MCF 10A (cell line): ENCODE measurements around the gene RAD51B. TPM values are rescaled to one million over a fixed set of nuclear protein-coding genes. Genes with fewer than 3 reads are reported as not detected.
"Not testable (repeated sequence)": the region's sequence is repeated elsewhere in the genome, so short reads cannot be mapped to it uniquely, and the experiment has no call there.

ENCODE experiments used
- BruUV-seq: library from RNA; stranded (reverse); fragments of 400-500 nt; replicated peaks from 2 replicates; lab custom pipeline; 2021; lab: Mats Ljungman, UMichigan
- CTCF ChIA-PET: fragments of 300-600 bp; sonication (Branson Sonifier 250); formaldehyde crosslinking; extraction: SDS; loops from one replicate; lab custom pipeline; 2021; ENCODE audit warnings: antibody characterized with exemption, inconsistent platforms; lab: Yijun Ruan, JAX
- POLR2A ChIA-PET: fragments of 300-600, 350-650 bp; sonication (Branson Sonifier 250); formaldehyde crosslinking; extraction: SDS; loops from one replicate; lab custom pipeline; 2020; ENCODE audit warnings: antibody characterized with exemption, inconsistent platforms; lab: Yijun Ruan, JAX
- DNase-seq: peaks from one replicate; pipeline ENCODE4 v3.0.0-alpha.2; 2018; ENCODE audit not compliant: unreplicated experiment
- H3K27ac Mint-ChIP-seq: one replicate; pipeline ENCODE4 v1.8.0; 2022; ENCODE audit warnings: mild to moderate bottlenecking, low read depth, mixed read lengths; ENCODE audit not compliant: unreplicated experiment
- H3K27me3 Mint-ChIP-seq: one replicate; pipeline ENCODE4 v1.8.0; 2022; ENCODE audit warnings: mixed read lengths; ENCODE audit not compliant: insufficient read depth, unreplicated experiment
- H3K36me3 Mint-ChIP-seq: one replicate; pipeline ENCODE4 v1.8.0; 2022; ENCODE audit warnings: mild to moderate bottlenecking, moderate library complexity, mixed read lengths; ENCODE audit not compliant: insufficient read depth, unreplicated experiment
- H3K4me1 Mint-ChIP-seq: one replicate; pipeline ENCODE4 v1.8.0; 2022; ENCODE audit warnings: mixed read lengths; ENCODE audit not compliant: insufficient read depth, unreplicated experiment
- H3K4me3 Mint-ChIP-seq: one replicate; pipeline ENCODE4 v1.8.0; 2022; ENCODE audit warnings: mild to moderate bottlenecking, moderate library complexity, mixed read lengths; ENCODE audit not compliant: unreplicated experiment
- H3K9me3 Mint-ChIP-seq: one replicate; pipeline ENCODE4 v1.8.0; 2022; ENCODE audit warnings: mixed read lengths; ENCODE audit not compliant: unreplicated experiment
- CTCF ChIP-seq: fragments of 200-600 bp; IDR thresholded peaks from one replicate; pipeline ENCODE4 v1.8.0; 2022; ENCODE audit warnings: antibody characterized with exemption, mild to moderate bottlenecking; ENCODE audit not compliant: unreplicated experiment
- intact Hi-C: fragments of 100-400 bp; cut with micrococcal nuclease; formaldehyde crosslinking; loops from 2 replicates; pipeline ENCODE4 v1.14.1; 2022
- total RNA-seq: library from RNA; stranded (reverse); gene quantifications from 2 replicates; pipeline ENCODE4 v1.2.3, GENCODE V29; 2022

The RAD51B gene
- total RNA-seq, 1 experiment from 2014 or later: 14.6 TPM

- H3K36me3 Mint-ChIP-seq: no peaks in the 10 kb centered on the region
- H3K27me3 Mint-ChIP-seq: no peaks in the 10 kb centered on the region
- H3K9me3 Mint-ChIP-seq: no peaks in the 10 kb centered on the region
- CTCF ChIA-PET: no interaction called here
- BruUV-seq: no TSS peak
- TF ChIP-seq CTCF: no peak
- no peak overlapping the region for H3K4me3 Mint-ChIP-seq
- H3K4me1 Mint-ChIP-seq: no peaks in the 10 kb centered on the region
- POLR2A ChIA-PET: interaction anchor here (0.6 to 1.6 kb wide), 2 partner anchors 12 to 15 kb away, joined by 3 to 6 read pairs; no protein-coding TSS in a partner anchor
- no peak overlapping the region for H3K27ac Mint-ChIP-seq
- intact Hi-C loops: no loop called here
- DNase-seq: no peak
Observed at GRCh38 chr14:67984274-67984673, 164.7 kb downstream of the RAD51B start.

- intact Hi-C loops: no loop called here
- Mint-ChIP-seq H3K36me3 (no peaks in the 10 kb centered on the region), H3K9me3 (no peaks in the 10 kb centered on the region), H3K4me3 (no peak overlapping the region), H3K4me1 (no peaks in the 10 kb centered on the region), H3K27ac (no peak overlapping the region), H3K27me3 (no peaks in the 10 kb centered on the region)
- BruUV-seq: no TSS peak
- ChIA-PET POLR2A (no interaction called here), CTCF (no interaction called here)
- no peak for DNase-seq
- TF ChIP-seq CTCF: no peak
Observed at GRCh38 chr14:67986131-67986841, 166.7 kb downstream of the RAD51B start.

GRCh38 chr14:67987606-67988005 is 168.0 kb downstream of the RAD51B start:
- Mint-ChIP-seq H3K27ac (no peak overlapping the region), H3K4me1 (no peaks in the 10 kb centered on the region), H3K9me3 (no peaks in the 10 kb centered on the region), H3K27me3 (no peaks in the 10 kb centered on the region), H3K4me3 (no peak overlapping the region), H3K36me3 (no peaks in the 10 kb centered on the region)
- TF ChIP-seq CTCF: no peak
- DNase-seq: no peak
- intact Hi-C loops: no loop called here
- ChIA-PET CTCF (no interaction called here), POLR2A (no interaction called here)
- no TSS peak for BruUV-seq

- H3K36me3 Mint-ChIP-seq, H3K27ac Mint-ChIP-seq, H3K9me3 Mint-ChIP-seq, H3K4me1 Mint-ChIP-seq, BruUV-seq, CTCF ChIA-PET, H3K27me3 Mint-ChIP-seq, intact Hi-C loops, DNase-seq, H3K4me3 Mint-ChIP-seq: not testable (repeated sequence)
- POLR2A ChIA-PET: interaction anchor here (0.9 kb wide), 1 partner anchor 12 kb away, joined by 4 read pairs; no protein-coding TSS in a partner anchor
Observed at GRCh38 chr14:67988210-67988609, 168.6 kb downstream of the RAD51B start.
